Measurements from ENCODE around the gene TCF23. TPM values are rescaled to one million over a fixed set of nuclear protein-coding genes. Genes with fewer than 3 reads are reported as not detected.
"Not testable (repeated sequence)": the region's sequence is repeated elsewhere in the genome, so short reads cannot be mapped to it uniquely, and the experiment has no call there.

The TCF23 gene
- not detected in 2 replicates for total RNA-seq (2014; rRNA removed; shearing (Covaris generic))

- DNase-seq (ENCODE audit: low read depth): no peak
Observed at GRCh38 chr2:27148801-27149439, at the start of gene TCF23. TCF23 (plus strand) TSS chr2:27149004; CDS start chr2:27149134, 130 bp downstream.

GRCh38 chr2:27099334-27099955 lies 49.4 kb upstream of the TCF23 start:
- DNase-seq (ENCODE audit: low read depth): no peak

GRCh38 chr2:27100036-27100435 lies 48.8 kb upstream of the TCF23 start:
- no peak for DNase-seq (ENCODE audit: low read depth)

- DNase-seq (ENCODE audit: low read depth): no peak
Observed at GRCh38 chr2:27102329-27102728, 46.5 kb upstream of the TCF23 start.

- DNase-seq (ENCODE audit: low read depth): no peak
Observed at GRCh38 chr2:27105981-27106380, 42.8 kb upstream of the TCF23 start.

GRCh38 chr2:27108221-27108620 lies 40.6 kb upstream of the TCF23 start:
- DNase-seq (ENCODE audit: low read depth): no peak

- no peak for DNase-seq (ENCODE audit: low read depth)
Observed at GRCh38 chr2:27109083-27109482, 39.7 kb upstream of the TCF23 start.

GRCh38 chr2:27110603-27111352 lies 38.0 kb upstream of the TCF23 start:
- DNase-seq (ENCODE audit: low read depth): not testable (repeated sequence)

GRCh38 chr2:27111392-27112078 lies 37.3 kb upstream of the TCF23 start:
- not testable (repeated sequence) for DNase-seq (ENCODE audit: low read depth)

- DNase-seq (ENCODE audit: low read depth): peak; percentile 7
Observed at GRCh38 chr2:27115519-27115918, 33.3 kb upstream of the TCF23 start.

- no peak for DNase-seq (ENCODE audit: low read depth)
Observed at GRCh38 chr2:27117995-27118524, 30.7 kb upstream of the TCF23 start.

- no peak for DNase-seq (ENCODE audit: low read depth)
Observed at GRCh38 chr2:27118525-27119329, 30.1 kb upstream of the TCF23 start, which contains the start of gene CGREF1. CGREF1 (minus strand) TSS chr2:27119128; CDS start chr2:27104366, 14,762 bp downstream.

GRCh38 chr2:27119330-27119670 lies 29.5 kb upstream of the TCF23 start:
- not testable (repeated sequence) for DNase-seq (ENCODE audit: low read depth)

- no peak for DNase-seq (ENCODE audit: low read depth)
Observed at GRCh38 chr2:27121906-27122305, 26.9 kb upstream of the TCF23 start.

GRCh38 chr2:27122791-27123190 lies 26.0 kb upstream of the TCF23 start:
- no peak for DNase-seq (ENCODE audit: low read depth)

- DNase-seq (ENCODE audit: low read depth): peak; percentile 15
Observed at GRCh38 chr2:27123302-27124150, 25.3 kb upstream of the TCF23 start, which contains the start of gene ABHD1. ABHD1 (plus strand) TSS chr2:27123815; CDS start chr2:27123949, 134 bp downstream.

GRCh38 chr2:27125104-27125503 lies 23.7 kb upstream of the TCF23 start:
- no peak for DNase-seq (ENCODE audit: low read depth)

- DNase-seq (ENCODE audit: low read depth): no peak
Observed at GRCh38 chr2:27126252-27126710, 22.5 kb upstream of the TCF23 start.

GRCh38 chr2:27127883-27128667 lies 20.7 kb upstream of the TCF23 start:
- no peak for DNase-seq (ENCODE audit: low read depth)

Data from M059J (cell line).